Neural cell (in vitro differentiated cells): Measurements from ENCODE around the gene ZNF653. TPM values are rescaled to one million over a fixed set of nuclear protein-coding genes. Genes with fewer than 3 reads are reported as not detected.

Experiments
- H2AFZ ChIP-seq: fragments of 200-600, 300-800 bp; sonication (generic), shearing (Covaris generic); 2 replicates; pipeline ENCODE4 v1.6.0; 2014; ENCODE audit warnings: low read depth, mild to moderate bottlenecking, antibody characterized with exemption, low read length, moderate library complexity
- H3F3A ChIP-seq: fragments of 200-600 bp; shearing (Covaris generic); 2 replicates; pipeline ENCODE4 v1.6.1; 2016; ENCODE audit warnings: mild to moderate bottlenecking, moderate library complexity, mixed read lengths, antibody characterized with exemption, low read length; ENCODE audit not compliant: insufficient read depth, poor library complexity, severe bottlenecking
- H3K27ac ChIP-seq: fragments of 200-600, 300-800 bp; sonication (generic), shearing (Covaris generic); 2 replicates; pipeline ENCODE4 v1.5.1; 2014; ENCODE audit warnings: mild to moderate bottlenecking, low read length, moderate library complexity
- H3K27me3 ChIP-seq: fragments of 300-800, 200-600 bp; sonication (generic), shearing (Covaris generic); 2 replicates; pipeline ENCODE4 v1.6.0; 2014; ENCODE audit warnings: mild to moderate bottlenecking, low read depth, low read length, moderate library complexity; ENCODE audit not compliant: insufficient read depth
- H3K36me3 ChIP-seq: fragments of 300-800, 200-600 bp; sonication (generic), shearing (Covaris generic); 2 replicates; pipeline ENCODE4 v1.5.1; 2014; ENCODE audit warnings: mild to moderate bottlenecking, antibody characterized with exemption, low read length, moderate library complexity; ENCODE audit not compliant: insufficient read depth
- H3K4me2 ChIP-seq: fragments of 300-800, 200-600 bp; sonication (generic), shearing (Covaris generic); 2 replicates; pipeline ENCODE4 v1.6.0; 2014; ENCODE audit warnings: mild to moderate bottlenecking, low read length
- H3K4me3 ChIP-seq: fragments of 300-800, 200-600 bp; sonication (generic), shearing (Covaris generic); 2 replicates; pipeline ENCODE4 v1.5.1; 2014; ENCODE audit warnings: mild to moderate bottlenecking, low read length, moderate library complexity
- H3K79me2 ChIP-seq: fragments of 200-600 bp; shearing (Covaris generic); replicated peaks from 2 replicates; pipeline ENCODE4 v1.6.0; 2014; ENCODE audit warnings: mild to moderate bottlenecking, low read length, moderate library complexity; ENCODE audit not compliant: insufficient read depth
- H3K9ac ChIP-seq: fragments of 300-800, 200-600 bp; sonication (generic), shearing (Covaris generic); 2 replicates; pipeline ENCODE4 v1.6.1; 2016; ENCODE audit warnings: mild to moderate bottlenecking, low read length, mixed read lengths
- H3K9me2 ChIP-seq: fragments of 200-600 bp; shearing (Covaris generic); 2 replicates; pipeline ENCODE4 v1.6.1; 2016; ENCODE audit warnings: mild to moderate bottlenecking, low read length, mixed read lengths; ENCODE audit not compliant: insufficient read depth
- H3K9me3 ChIP-seq: fragments of 200-600, 300-800 bp; sonication (generic), shearing (Covaris generic); 2 replicates; pipeline ENCODE4 v1.6.1; 2016; ENCODE audit warnings: mild to moderate bottlenecking, mixed run types, low read length, moderate library complexity, mixed read lengths
- H4K20me1 ChIP-seq: fragments of 200-600 bp; shearing (Covaris generic); 2 replicates; pipeline ENCODE4 v1.6.1; 2016; ENCODE audit warnings: mild to moderate bottlenecking, mixed run types; ENCODE audit not compliant: insufficient read depth
- CTCF ChIP-seq: fragments of 450-650 bp; IDR thresholded peaks from 2 replicates; pipeline ENCODE4 v1.5.1; 2014; ENCODE audit warnings: antibody characterized with exemption, mild to moderate bottlenecking, moderate library complexity; ENCODE audit not compliant: poor library complexity, severe bottlenecking
- EP300 ChIP-seq: fragments of 450-650 bp; conservative IDR thresholded peaks from 2 replicates; pipeline ENCODE4 v1.6.1; 2014; ENCODE audit warnings: antibody characterized with exemption, mild to moderate bottlenecking, moderate library complexity; ENCODE audit not compliant: poor library complexity, severe bottlenecking
- EZH2 ChIP-seq: fragments of 200-600, 300-800 bp; shearing (Covaris generic), sonication (generic); IDR thresholded peaks from 2 replicates; pipeline ENCODE4 v1.6.1; 2014; ENCODE audit warnings: antibody characterized with exemption, low read length, borderline replicate concordance, mild to moderate bottlenecking; ENCODE audit not compliant: insufficient read depth, poor library complexity, severe bottlenecking
- MXI1 ChIP-seq: fragments of 450-650 bp; conservative IDR thresholded peaks from 2 replicates; pipeline ENCODE4 v1.6.1; 2014; ENCODE audit warnings: antibody characterized with exemption, mild to moderate bottlenecking; ENCODE audit not compliant: poor library complexity, severe bottlenecking
- POLR2AphosphoS5 ChIP-seq: IDR thresholded peaks from 2 replicates; pipeline ENCODE4 v1.6.1; 2012
- RAD21 ChIP-seq: fragments of 450-650 bp; conservative IDR thresholded peaks from 2 replicates; pipeline ENCODE4 v1.6.1; 2014; ENCODE audit warnings: antibody characterized with exemption, mild to moderate bottlenecking, moderate library complexity
- REST ChIP-seq: IDR thresholded peaks from 2 replicates; pipeline ENCODE4 v1.6.1; 2012; ENCODE audit warnings: borderline replicate concordance
- SMC3 ChIP-seq: fragments of 450-650 bp; conservative IDR thresholded peaks from 2 replicates; pipeline ENCODE4 v1.6.1; 2014; ENCODE audit warnings: antibody characterized with exemption, mild to moderate bottlenecking, moderate library complexity; ENCODE audit not compliant: poor library complexity
- TAF1 ChIP-seq: IDR thresholded peaks from 2 replicates; pipeline ENCODE4 v1.6.1; 2012; ENCODE audit warnings: low read depth
- polyA plus RNA-seq: library from polyadenylated mRNA; depleted of rRNA; stranded (reverse); fragments of >200 nt; gene quantifications from 2 replicates; pipeline ENCODE4 v1.2.3, GENCODE V29; 2014

The ZNF653 gene
- polyA plus RNA-seq, 1 donor from 2014 or later: 16.5 TPM

DNA sequence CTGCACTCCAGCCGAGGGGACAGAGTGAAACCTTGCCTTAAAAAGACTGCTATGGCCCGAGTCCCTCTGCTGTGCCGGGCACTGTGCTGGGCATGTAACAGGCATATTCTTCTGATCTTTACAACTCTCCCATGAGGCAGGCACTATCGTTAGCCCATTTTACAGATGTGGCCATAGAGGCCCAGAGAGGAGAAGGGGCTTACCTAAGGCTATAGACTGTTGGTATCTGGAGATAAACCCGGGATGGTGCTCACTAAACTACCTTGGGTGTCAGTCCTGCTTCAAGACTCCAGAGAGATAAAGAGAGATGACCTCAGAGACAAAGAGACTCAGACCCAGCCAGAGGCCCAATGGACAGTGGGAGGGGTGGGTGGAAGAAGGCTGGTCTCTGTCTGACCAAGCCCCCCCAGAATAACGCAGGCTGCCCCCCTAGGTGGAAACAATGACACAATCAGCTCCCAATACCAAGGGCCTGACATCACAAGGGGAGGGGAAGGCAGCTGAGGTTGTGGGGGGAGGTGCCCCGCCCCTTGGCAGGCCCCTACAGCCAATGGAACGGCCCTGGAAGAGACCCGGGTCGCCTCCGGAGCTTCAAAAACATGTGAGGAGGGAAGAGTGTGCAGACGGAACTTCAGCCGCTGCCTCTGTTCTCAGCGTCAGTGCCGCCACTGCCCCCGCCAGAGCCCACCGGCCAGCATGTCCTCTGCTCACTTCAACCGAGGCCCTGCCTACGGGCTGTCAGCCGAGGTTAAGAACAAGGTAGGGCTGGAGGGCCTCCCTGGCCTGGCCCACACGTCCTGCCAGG lies 32.8 kb upstream of the ZNF653 start, which contains the start of gene CNN1:
Gene CNN1 (plus strand): TSS at position 620 of the 805 bp plus-strand sequence. CDS start 77 bp downstream, at position 697.
- no peak within 1 kb of the TSS for H3K27ac ChIP-seq
- H3K4me2 ChIP-seq: no peak within 1 kb of the TSS
- no peak within 1 kb of the TSS for H3K4me3 ChIP-seq
- TF ChIP-seq RAD21 (no peak), REST (no peak), POLR2AphosphoS5 (no peak), CTCF (no peak), SMC3 (no peak), EP300 (no peak), TAF1 (no peak), EZH2 (no peak), MXI1 (no peak)
- no peaks in the 10 kb centered on the region for H4K20me1 ChIP-seq
- H3K9me2 ChIP-seq: no peaks in the 10 kb centered on the region
- H3K9me3 ChIP-seq: no peaks in the 10 kb centered on the region
- H3K36me3 ChIP-seq: no peaks in the 10 kb centered on the region
- no peak within 1 kb of the TSS for H2AFZ ChIP-seq
- H3F3A ChIP-seq: no peaks in the 10 kb centered on the region
- no peaks in the 10 kb centered on the region for H3K79me2 ChIP-seq
- H3K27me3 ChIP-seq: no peaks in the 10 kb centered on the region
- H3K9ac ChIP-seq: no peak within 1 kb of the TSS

DNA sequence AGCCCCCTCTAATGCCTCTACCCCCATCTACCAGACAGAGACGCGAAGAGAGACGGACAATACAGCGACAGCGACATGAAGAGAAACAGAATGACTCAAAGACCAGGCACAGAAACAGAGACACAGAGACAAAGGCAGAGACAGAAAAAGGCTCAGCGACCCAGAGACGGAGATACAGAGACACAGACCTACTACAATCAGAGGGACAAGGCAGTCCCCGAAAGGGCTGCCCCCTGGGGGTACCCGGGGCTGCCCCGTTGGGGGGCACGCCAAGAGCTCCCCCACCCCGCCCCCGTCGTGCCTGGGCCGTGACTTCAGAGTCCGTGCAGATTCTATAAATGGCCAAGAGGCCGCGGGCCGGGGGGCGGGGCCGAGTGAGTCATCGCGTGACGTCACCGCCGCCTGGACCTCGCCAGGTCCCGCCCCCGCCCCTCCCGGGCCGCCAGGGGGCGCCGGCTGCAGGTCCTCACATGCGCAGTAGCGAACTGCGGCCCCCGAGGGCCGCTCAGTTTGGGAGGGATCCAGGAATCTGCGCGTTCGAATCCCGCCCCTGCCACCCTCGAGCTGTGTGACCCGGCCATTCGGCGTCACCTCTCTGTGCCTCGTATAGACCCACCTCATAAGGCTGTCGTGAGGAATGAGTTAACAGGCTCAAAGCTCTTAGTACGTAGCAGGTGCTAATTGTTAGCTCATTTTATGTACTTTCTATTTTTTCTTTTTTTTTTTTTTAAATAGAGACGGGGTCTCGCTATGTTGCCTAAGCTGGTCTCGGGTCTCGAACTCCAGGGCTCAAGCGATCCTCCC lies 30.4 kb upstream of the ZNF653 start:
- H3K27ac ChIP-seq: no peak overlapping the region
- TF ChIP-seq EZH2 (no peak), CTCF (peak; percentile 69), POLR2AphosphoS5 (peak; percentile 16), SMC3 (peak; percentile 34)

More for the DNA sequence above, 30.4 kb upstream of the ZNF653 start:
- H3K79me2 ChIP-seq: no peaks in the 10 kb centered on the region
- peak overlapping the region; percentile 69 for H2AFZ ChIP-seq
- H3K4me3 ChIP-seq: peak overlapping the region; percentile 57
- no peaks in the 10 kb centered on the region for H3K9me2 ChIP-seq
- no peaks in the 10 kb centered on the region for H3K27me3 ChIP-seq
- no peaks in the 10 kb centered on the region for H3F3A ChIP-seq
- H4K20me1 ChIP-seq: no peaks in the 10 kb centered on the region
- H3K36me3 ChIP-seq: no peaks in the 10 kb centered on the region
- H3K9ac ChIP-seq: peak overlapping the region; percentile 55
- no peak overlapping the region for H3K4me2 ChIP-seq
- no peaks in the 10 kb centered on the region for H3K9me3 ChIP-seq
